GM12878 (cell line): ENCODE results near the gene NECAB3. TPM values are rescaled to one million over a fixed set of nuclear protein-coding genes. Genes with fewer than 3 reads are reported as not detected.

ENCODE experiments used
- ATAC-seq: fragments of 200-7000 bp; cut with Tn5 transposase; 3 replicates; pipeline ENCODE4 v1.9.1; 2020; ENCODE audit warnings: mild to moderate bottlenecking, moderate library complexity
- BruUV-seq: library from RNA; stranded (reverse); fragments of 400-500 nt; replicated peaks from 2 replicates; lab custom pipeline; 2021; lab: Mats Ljungman, UMichigan
- CTCF ChIA-PET: fragments of 300-600 bp; sonication (Branson Sonifier 250); formaldehyde crosslinking; extraction: SDS; loops from one replicate; lab custom pipeline; 2021; ENCODE audit warnings: inconsistent platforms; lab: Yijun Ruan, JAX
- POLR2A ChIA-PET: fragments of 350-600 bp; formaldehyde crosslinking; extraction: SDS; loops from one replicate; lab custom pipeline; 2021; ENCODE audit warnings: inconsistent platforms; lab: Charles Lee
- RAD21 ChIA-PET: fragments of 300-600 bp; sonication (Branson Sonifier 250); formaldehyde crosslinking; loops from one replicate; lab custom pipeline; 2023; ENCODE audit warnings: antibody characterized with exemption; ENCODE audit not compliant: unreplicated experiment; lab: Charles Lee
- SMC1A ChIA-PET: fragments of 300-600 bp; sonication (Branson Sonifier 250); formaldehyde crosslinking; loops from one replicate; lab custom pipeline; 2023; ENCODE audit not compliant: unreplicated experiment, uncharacterized antibody; lab: Charles Lee
- DNase-seq: peaks from one replicate; pipeline ENCODE4 v3.0.0-alpha.2; 2011; ENCODE audit warnings: low read depth, low spot score
- FAIRE-seq: peaks from 3 replicates; lab custom pipeline; 2011; peaks lifted over from hg19 to GRCh38; lab: Jason Lieb, UNC
- H2AFZ ChIP-seq: 2 replicates; pipeline ENCODE4 v1.6.0; 2011; ENCODE audit warnings: low read depth, low read length, control low read depth; ENCODE audit not compliant: control insufficient read depth
- H3K27ac ChIP-seq: 2 replicates; pipeline ENCODE4 v1.5.1; 2011; ENCODE audit warnings: control low read depth; ENCODE audit not compliant: control insufficient read depth, insufficient read depth
- H3K27me3 ChIP-seq, 2 experiments: replicated peaks in 1 of 2; 2 replicates each; pipeline versions ENCODE4 v1.6.0 to v1.6.1; 2011; ENCODE audit warnings: low read length in 1 of 2; ENCODE audit not compliant: control insufficient read depth in 2 of 2, insufficient read depth in 2 of 2
- H3K36me3 ChIP-seq, 2 experiments: 2 replicates each; pipeline ENCODE4 v1.5.1; 2011; ENCODE audit warnings: low read length in 1 of 2; ENCODE audit not compliant: control insufficient read depth in 2 of 2, insufficient read depth in 2 of 2
- H3K4me1 ChIP-seq: 2 replicates; pipeline ENCODE4 v1.6.1; 2011; ENCODE audit warnings: mild to moderate bottlenecking, low read length, moderate library complexity, mixed read lengths; ENCODE audit not compliant: control insufficient read depth, insufficient read depth
- H3K4me2 ChIP-seq: 2 replicates; pipeline ENCODE4 v1.6.0; 2011; ENCODE audit warnings: control low read depth; ENCODE audit not compliant: control insufficient read depth, insufficient read depth
- H3K4me3 ChIP-seq: fragments of 200-600 bp; sonication (generic); 2 replicates; pipeline ENCODE4 v1.5.1; 2016
- H3K79me2 ChIP-seq: 2 replicates; pipeline ENCODE4 v1.6.0; 2011; ENCODE audit warnings: low read length; ENCODE audit not compliant: control insufficient read depth, insufficient read depth
- H3K9ac ChIP-seq: 2 replicates; pipeline ENCODE4 v1.8.0; 2011; ENCODE audit warnings: low read length, control low read depth, mixed read lengths; ENCODE audit not compliant: control insufficient read depth, insufficient read depth
- H3K9me3 ChIP-seq: replicated peaks from 3 replicates; pipeline ENCODE4 v1.5.1; 2011; ENCODE audit warnings: mild to moderate bottlenecking, low read length; ENCODE audit not compliant: control insufficient read depth, insufficient read depth
- H4K20me1 ChIP-seq: 2 replicates; pipeline ENCODE4 v1.6.0; 2011; ENCODE audit not compliant: control insufficient read depth, insufficient read depth
- ASH2L ChIP-seq: fragments of 300-600, 200-600 bp; sonication (generic); IDR thresholded peaks from 2 replicates; pipeline ENCODE4 v1.6.1; 2017; ENCODE audit warnings: low read depth, mild to moderate bottlenecking, borderline replicate concordance
- BCLAF1 ChIP-seq: fragments of 450-650 bp; IDR thresholded peaks from 2 replicates; pipeline ENCODE4 v1.6.1; 2017; ENCODE audit warnings: antibody characterized with exemption, mild to moderate bottlenecking, moderate library complexity
- JUNB ChIP-seq: IDR thresholded peaks from 2 replicates; pipeline ENCODE4 v1.6.1; 2016; ENCODE audit warnings: antibody characterized with exemption, mild to moderate bottlenecking
- NFIC ChIP-seq: IDR thresholded peaks from 2 replicates; pipeline ENCODE4 v1.6.1; 2012; ENCODE audit warnings: low read depth, mild to moderate bottlenecking, inconsistent platforms, low read length, moderate library complexity
- NFXL1 ChIP-seq: fragments of 450-650 bp; IDR thresholded peaks from 2 replicates; pipeline ENCODE4 v1.6.1; 2017; ENCODE audit warnings: antibody characterized with exemption, mild to moderate bottlenecking, borderline replicate concordance
- NRF1 ChIP-seq: conservative IDR thresholded peaks from 2 replicates; pipeline ENCODE4 v1.6.1; 2011; ENCODE audit warnings: mild to moderate bottlenecking, low read depth, low read length, improper control_type of control experiment
- PBX3 ChIP-seq: IDR thresholded peaks from 2 replicates; pipeline ENCODE4 v1.6.1; 2011; ENCODE audit warnings: mild to moderate bottlenecking, low read depth, low read length, moderate library complexity; ENCODE audit not compliant: insufficient replicate concordance
- SUPT20H ChIP-seq: IDR thresholded peaks from 2 replicates; pipeline ENCODE4 v1.6.1; 2011; ENCODE audit warnings: low read depth, mild to moderate bottlenecking, low read length, moderate library complexity, borderline replicate concordance; ENCODE audit not compliant: control insufficient read depth
- TARDBP ChIP-seq: IDR thresholded peaks from 2 replicates; pipeline ENCODE4 v1.6.1; 2016; ENCODE audit warnings: borderline replicate concordance
- ZNF24 ChIP-seq: fragments of 450-650 bp; IDR thresholded peaks from 2 replicates; pipeline ENCODE4 v1.6.1; 2017; ENCODE audit warnings: antibody characterized with exemption, mild to moderate bottlenecking
- WGBS: methylation state at CpG from one replicate; pipeline ENCODE4 v1.1.6; 2016; ENCODE audit warnings: low lambda C conversion rate; ENCODE audit not compliant: insufficient replicate concordance, insufficient coverage; ENCODE audit errors: missing lambda C conversion rate; 5-methylcytosine and 5-hydroxymethylcytosine counted together
- in situ Hi-C: fragments of 300-500 bp; cut with MboI; formaldehyde crosslinking; loops from 9 replicates; pipeline ENCODE4 v1.14.3; 2018; ENCODE audit warnings: mixed read lengths
- intact Hi-C: fragments of 100-400 bp; cut with micrococcal nuclease; formaldehyde crosslinking; loops from one replicate; pipeline ENCODE4 v1.14.2; 2022; ENCODE audit not compliant: unreplicated experiment
- polyA plus RNA-seq, 11 experiments: library from polyadenylated mRNA; depleted of rRNA in 4 of 11; unstranded in 6 of 11; stranded (reverse) in 5 of 11; fragments of >200 nt; fragmentation: Nextera tagmentation in 4 of 11; fragmentation: Illumina TruSeq in 1 of 11; extraction: Ambion mirVana in 4 of 11; extraction: Trizol in 1 of 11; gene quantifications; 1 replicate in 1 of 11; 2 replicates in 10 of 11; pipeline versions ENCODE4 v1.2.1 to v1.2.3, GENCODE V29; 2011 to 2016; ENCODE audit warnings: inconsistent platforms in 2 of 11, missing spikeins in 2 of 11, low read depth in 1 of 11
- total RNA-seq, 4 experiments: library from RNA; depleted of rRNA in 3 of 4; stranded (reverse); fragments of >200 nt in 3 of 4; fragmentation: Illumina TruSeq in 1 of 4; extraction: Trizol in 1 of 4; gene quantifications; 2 replicates each; pipeline versions ENCODE4 v1.2.1 to v1.2.3, GENCODE V29; 2013 to 2021

NECAB3 gene
- total and polyA plus RNA-seq, 10 of the 15 experiments (the other 5 are each of a cell fraction or from before 2014, with no cell fraction given) = 0.21 to 17.0 (median 7.2) TPM

- TF ChIP-seq PBX3 (no peak), BCLAF1 (no peak), ASH2L (no peak), ZNF24 (no peak), SUPT20H (no peak), NFXL1 (no peak), NRF1 (no peak)
Observed at GRCh38 chr20:33630507-33630906, 43.7 kb downstream of the NECAB3 start (continued).

GRCh38 chr20:33629979-33630378 lies 44.2 kb downstream of the NECAB3 start:
- Histone ChIP-seq H3K79me2 (no peaks in the 10 kb centered on the region), H3K4me2 (no peak overlapping the region), H3K4me3 (no peak overlapping the region)
- 94% methylated on average over 5 of the region's 5 CpGs for WGBS
- intact Hi-C loops = no loop called here
- FAIRE-seq (no peak), DNase-seq (no peak)
- ChIA-PET POLR2A (no interaction called here), SMC1A (no interaction called here)
- TF ChIP-seq JUNB = no peak
- no peak for TF ChIP-seq TARDBP
- TF ChIP-seq NFIC = no peak
- TF ChIP-seq, all 136 proteins: peak for 0
- peaks cover 0 to 5% of the 10 kb centered on the region in 2 experiments; a peak in 2 of 4 replicates for H3K36me3 ChIP-seq
- CTCF ChIA-PET = no interaction called here
- no peak overlapping the region for H3K27ac ChIP-seq
- H3K27me3 ChIP-seq = no peaks in the 10 kb centered on the region
- H2AFZ ChIP-seq = no peak overlapping the region
- in situ Hi-C loops = no loop called here
- no peaks in the 10 kb centered on the region for H4K20me1 ChIP-seq
- ATAC-seq = no peak
- no peaks in the 10 kb centered on the region for H3K4me1 ChIP-seq
- RAD21 ChIA-PET = no interaction called here
- H3K9me3 ChIP-seq = no peaks in the 10 kb centered on the region
- H3K9ac ChIP-seq = no peak overlapping the region
- no TSS peak for BruUV-seq
